GF-D8 (cell line): ENCODE results near the gene SGCB.
"Not testable (repeated sequence)": the region's sequence is repeated elsewhere in the genome, so short reads cannot be mapped to it uniquely, and the experiment has no call there.

Experiments used
- DNase-seq: peaks from one replicate; lab custom pipeline; 2025; lab: John Stamatoyannopoulos, UW

SGCB gene, protein sequence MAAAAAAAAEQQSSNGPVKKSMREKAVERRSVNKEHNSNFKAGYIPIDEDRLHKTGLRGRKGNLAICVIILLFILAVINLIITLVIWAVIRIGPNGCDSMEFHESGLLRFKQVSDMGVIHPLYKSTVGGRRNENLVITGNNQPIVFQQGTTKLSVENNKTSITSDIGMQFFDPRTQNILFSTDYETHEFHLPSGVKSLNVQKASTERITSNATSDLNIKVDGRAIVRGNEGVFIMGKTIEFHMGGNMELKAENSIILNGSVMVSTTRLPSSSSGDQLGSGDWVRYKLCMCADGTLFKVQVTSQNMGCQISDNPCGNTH

DNA sequence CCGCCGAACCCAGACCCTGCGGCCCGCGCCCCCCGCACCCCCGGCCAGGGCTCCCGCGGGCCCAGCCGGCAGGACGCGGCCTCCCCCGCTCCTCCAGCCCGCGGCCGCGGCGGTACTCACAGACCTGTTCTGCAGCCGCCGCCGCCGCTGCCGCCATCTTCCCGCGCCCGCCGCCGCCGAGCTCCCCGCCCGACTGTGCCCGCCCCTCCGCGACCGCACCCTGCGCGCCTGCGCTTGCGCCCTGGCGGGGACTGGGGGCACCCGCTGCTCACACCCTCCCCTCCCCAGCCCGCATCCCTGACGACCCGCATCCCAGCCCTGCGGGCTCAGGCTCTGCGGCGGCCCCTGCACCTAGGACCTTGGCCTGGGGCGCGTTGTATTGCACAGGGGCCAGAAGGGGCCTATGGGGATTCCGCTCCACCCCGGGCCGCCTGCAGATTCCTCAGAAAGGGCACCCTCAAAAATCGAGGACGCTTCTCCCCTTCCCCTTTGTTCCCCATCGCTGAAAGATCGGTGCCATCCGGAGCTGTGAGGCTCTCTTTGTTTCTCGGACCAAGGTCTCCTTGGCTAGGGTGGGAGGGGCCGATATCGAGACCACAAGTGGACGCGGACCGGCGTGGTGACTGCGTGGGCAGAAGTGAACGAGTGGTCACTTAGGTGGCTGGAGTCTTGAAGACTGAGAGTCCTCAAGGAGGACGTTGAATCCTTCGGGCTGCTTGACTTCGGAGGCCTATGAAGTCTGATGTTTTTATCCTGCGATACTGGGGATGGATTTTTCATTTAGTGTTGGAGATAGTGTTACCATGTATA, at the start of gene SGCB:
Gene SGCB (minus strand): TSS at position 197 of the 810 bp plus-strand sequence. CDS start 40 bp downstream, at position 157.
- DNase-seq: no peak

- not testable (repeated sequence) for DNase-seq
Observed at GRCh38 chr4:52086425-52086824, 48.3 kb upstream of the SGCB start.

DNA sequence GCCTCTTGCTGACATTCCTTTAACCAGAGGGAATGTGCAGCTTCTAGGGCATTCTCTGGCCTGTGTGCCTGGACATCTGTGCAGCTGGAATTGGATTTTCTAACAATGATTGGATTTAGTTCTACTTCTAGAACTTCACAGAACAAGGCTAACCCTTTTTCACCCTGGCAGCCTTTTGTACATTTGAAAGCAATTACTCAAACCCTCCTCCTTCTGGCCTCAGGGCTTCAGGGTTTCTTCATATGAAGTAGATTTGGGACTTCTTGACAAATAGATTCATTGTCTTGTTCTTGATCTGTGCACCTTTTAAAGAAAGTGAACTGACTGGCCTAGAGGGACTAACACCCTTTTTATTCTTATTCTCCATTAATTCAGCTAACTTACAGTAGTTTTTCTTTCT, 43.1 kb upstream of the SGCB start:
- DNase-seq: no peak

DNA sequence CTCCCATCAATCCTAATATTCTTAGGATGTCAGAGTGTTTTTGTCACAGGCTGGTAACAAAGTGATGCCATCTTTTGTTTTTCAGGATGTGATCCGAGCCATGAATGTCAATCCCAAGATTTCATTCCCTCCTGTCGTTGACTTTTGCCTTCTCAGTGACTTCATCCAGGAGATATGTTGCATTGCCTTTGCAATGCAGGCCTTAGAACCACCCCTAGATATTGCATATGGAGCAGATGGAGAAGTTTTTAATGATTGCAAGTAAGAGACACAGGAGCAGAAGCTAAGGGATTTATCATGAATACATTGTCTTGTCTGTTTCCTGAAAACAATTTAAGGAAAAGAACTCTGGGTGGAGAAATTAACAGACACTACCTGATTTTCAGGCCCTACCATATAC, 41.6 kb upstream of the SGCB start:
- DNase-seq: no peak

DNA sequence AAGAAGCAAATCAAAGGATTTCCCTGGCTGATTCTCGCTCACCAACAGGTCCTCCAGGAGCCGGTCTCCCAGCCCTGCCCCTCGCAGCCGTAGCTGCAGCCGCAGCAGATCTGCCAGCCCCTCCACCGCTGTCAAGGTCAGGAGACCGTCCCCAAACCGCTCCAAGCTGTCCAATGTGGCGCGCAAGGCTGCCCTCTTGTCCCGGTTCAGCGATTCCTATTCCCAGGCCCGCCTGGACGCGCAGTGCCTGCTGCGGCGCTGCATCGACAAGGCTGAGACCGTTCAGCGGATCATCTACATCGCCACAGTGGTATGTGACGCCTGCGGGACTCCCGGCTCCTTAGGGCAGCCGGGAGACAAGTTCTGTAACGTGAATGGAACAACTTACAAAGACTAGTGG, 38.6 kb upstream of the SGCB start:
- no peak for DNase-seq

DNA sequence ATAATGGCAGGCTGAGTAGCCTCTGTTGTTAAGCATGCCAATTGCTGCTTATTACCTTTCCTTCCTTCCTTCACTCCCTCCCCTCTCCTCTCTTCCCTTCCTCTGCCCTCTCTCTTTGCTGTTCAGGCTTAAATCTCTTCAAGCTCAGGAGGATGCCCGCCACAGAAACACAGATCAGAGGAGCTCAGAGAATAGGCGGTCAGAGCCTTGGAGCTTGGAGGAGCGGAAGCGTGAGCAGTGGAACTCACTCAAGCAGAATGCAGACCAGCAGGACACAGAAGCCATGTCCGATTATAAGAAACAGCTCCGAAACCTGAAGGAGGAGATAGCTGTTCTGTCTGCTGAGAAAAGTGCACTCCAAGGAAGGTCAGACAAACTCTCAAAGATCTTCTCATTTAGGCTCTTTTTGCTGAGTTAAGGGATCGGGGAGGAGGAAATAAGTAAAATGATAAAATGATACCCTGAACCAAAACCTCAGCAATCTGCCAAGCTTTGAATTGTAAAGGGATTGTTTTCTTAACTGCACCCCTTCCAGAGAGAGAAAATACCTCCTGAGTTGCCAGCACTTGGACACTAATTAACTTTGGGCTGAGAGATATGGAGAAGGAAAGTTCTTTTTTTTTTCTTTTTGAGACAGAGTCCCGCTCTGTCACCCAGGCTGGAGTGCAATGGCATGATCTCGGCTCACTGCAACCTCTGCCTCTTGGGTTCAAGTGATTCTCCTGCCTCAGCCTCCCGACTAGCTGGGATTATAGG, 33.9 kb upstream of the SGCB start:
- no peak for DNase-seq

DNA sequence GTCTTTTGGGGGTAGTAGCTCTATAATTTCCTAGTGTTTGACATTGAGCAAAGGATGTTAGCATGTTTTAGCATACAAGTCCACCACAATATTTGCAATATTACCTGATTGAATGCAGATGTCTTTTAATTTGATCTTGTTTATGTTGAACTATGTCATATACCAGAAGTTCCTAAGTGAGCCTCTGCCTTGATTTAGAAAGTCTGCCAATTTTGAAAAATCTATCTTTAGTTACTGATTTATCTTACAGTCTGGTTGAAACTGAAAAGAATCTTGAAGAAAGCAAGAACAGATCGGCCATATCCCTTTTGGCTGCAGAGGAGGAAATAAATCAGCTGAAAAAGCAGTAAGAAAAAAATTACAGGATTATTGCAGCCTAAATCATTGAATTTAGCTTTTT, 31.5 kb upstream of the SGCB start:
- no peak for DNase-seq

DNA sequence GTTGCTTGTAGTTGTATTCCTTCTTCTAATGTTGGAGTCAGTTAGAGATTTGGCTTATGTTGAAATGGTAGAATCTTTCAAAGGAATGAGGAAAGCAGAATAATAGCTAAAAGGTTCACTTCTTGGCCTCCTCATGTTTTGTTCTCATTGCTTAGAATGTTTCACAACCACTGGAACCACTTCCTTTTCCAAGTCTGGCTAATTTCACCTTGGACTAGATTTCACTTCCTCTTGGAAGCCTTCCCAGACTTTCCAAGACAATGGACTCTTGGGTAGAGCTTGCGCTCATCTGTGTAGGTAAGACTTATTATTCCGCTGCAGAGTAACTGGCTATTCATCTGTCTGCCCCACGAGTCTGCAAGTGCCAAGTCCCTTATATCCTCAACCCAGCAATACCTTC, 21.3 kb upstream of the SGCB start:
- no peak for DNase-seq

GRCh38 chr4:52058275-52058674, 20.2 kb upstream of the SGCB start:
- DNase-seq: no peak

GRCh38 chr4:52057196-52057595, 19.1 kb upstream of the SGCB start:
- no peak for DNase-seq

DNA sequence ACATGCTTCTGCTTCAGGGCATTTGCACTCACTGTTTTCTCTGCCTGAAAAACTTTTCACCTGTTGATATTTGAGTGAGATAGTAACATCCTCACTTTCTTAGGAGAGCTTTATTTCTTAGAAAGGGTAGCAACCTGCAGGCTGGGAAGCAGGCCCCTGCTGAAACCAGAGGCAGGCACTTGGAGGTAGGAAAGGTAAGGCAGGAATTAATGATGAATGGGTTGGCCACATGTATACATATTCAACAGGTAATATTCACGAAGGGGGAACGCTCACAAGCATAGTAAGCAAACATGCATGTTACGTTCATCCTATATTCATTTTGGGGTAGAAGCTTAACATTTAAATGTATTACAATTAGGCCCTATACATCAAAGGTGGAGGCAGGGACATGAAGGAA, 16.2 kb upstream of the SGCB start:
- DNase-seq: no peak

GRCh38 chr4:52052475-52052780, 14.3 kb upstream of the SGCB start:
- no peak for DNase-seq

GRCh38 chr4:52051615-52052474, 13.7 kb upstream of the SGCB start:
- DNase-seq: no peak

DNA sequence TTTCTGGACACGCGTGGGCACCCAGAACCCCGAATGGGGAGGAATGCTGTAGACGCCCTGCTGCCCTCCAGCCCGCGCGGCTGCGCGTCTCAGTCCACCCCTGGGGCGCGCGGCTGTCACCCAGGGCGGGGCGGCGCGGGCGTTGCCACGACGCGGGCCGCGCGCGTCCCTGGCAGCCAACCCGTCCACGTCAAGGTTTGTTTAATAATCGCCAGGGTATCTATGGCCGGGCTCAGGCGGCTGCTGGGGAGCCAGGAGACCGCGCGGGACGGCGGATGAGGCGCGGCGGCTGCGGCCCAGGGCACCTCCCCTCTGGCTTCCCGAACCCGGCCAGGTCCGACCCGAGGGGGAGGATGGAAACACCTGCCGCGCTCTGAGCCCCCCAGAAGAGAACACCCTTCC, 13.1 kb upstream of the SGCB start, which contains the start of gene SPATA18:
Gene SPATA18 (plus strand): TSS at position 92 of the 402 bp plus-strand sequence. CDS start 401 bp downstream, outside the sequence.
- DNase-seq: no peak

DNA sequence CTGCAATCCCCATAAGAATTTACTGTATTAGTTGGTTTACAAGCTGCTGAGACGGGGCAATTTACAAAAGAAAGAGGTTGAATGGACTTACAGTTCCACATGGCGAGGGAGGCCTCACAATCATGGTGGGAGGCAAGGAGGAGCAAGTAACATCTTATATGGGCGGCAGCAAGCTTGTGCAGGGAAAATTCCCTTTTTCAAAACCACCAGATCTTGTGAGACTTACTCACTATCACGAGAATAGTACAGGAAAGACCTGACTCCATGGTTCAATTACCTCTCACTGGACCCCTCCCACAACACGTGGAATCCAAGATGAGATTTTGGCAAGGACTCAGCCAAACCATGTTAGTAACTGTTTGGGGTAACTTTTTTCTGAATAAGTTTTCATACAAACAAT, 11.2 kb upstream of the SGCB start:
- DNase-seq: no peak

DNA sequence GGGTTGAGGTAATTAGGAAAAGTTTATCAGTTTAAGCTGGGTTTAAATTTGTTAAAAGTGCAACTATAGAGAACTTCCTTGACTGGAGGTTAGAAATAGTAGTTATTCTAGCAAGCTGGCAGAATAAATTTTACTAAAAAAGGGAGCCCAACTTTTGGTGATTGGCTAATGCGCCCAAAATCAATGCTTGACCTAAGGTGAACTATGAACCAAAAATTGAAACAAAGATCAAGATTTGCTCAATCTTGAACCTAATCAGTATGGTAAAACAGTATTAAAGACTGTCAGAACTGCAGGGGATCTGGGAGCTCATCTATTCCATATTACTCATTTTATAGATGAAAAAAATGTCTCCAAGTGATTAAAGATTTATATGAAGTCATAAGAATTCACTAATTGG, 6.9 kb upstream of the SGCB start:
- DNase-seq: no peak

DNA sequence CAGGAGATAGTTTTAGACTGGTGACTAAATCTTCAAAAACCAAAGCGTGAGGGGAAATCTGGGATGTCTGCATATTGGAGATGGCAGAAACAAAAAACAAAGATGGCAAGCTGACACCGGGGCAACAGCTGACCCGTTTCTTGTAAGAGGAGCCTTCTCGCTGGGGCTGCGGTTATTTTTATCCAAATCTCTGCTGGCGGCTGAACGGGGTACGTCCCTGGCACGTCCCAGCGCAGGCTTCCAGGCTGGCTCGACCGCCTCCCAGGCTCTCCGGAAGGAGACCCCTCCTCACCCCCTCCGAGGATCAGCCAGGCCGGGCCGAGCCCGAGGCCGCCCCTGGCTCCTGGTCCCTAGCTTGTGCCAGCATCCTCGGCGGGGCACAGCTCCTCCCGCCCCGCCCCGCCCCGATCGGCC, 403 bp downstream of the SGCB start:
- no peak for DNase-seq

GRCh38 chr4:52036886-52037530, 1.1 kb downstream of the SGCB start:
- no peak for DNase-seq

DNA sequence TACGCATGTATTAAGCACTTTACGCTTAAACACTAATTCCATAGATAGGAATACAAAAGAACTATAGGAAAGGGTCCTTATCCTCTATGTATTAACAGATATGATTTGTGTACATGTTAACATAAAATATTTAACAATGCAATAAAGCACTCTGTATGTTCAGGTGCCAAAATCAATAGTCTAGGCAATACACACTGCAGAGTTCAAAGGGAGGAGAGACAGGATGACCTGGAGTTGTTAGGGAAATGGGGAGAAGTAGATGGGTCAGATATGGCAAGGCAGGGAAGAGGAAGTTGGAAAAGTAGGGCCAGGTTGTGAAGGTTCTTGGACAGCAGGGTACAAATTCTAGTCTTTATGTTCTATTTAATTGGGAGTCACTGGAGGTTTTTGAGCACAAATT, 2.9 kb downstream of the SGCB start:
- no peak for DNase-seq

GRCh38 chr4:52032005-52032404, 6.1 kb downstream of the SGCB start:
- no peak for DNase-seq

GRCh38 chr4:52028970-52029369, 9.1 kb downstream of the SGCB start:
- no peak for DNase-seq
